K562 (cell line): ENCODE results near the gene KCNIP2. TPM values are rescaled to one million over a fixed set of nuclear protein-coding genes. Genes with fewer than 3 reads are reported as not detected.

Experiments
- ATAC-seq: fragments of 200-7000 bp; cut with Tn5 transposase; 3 replicates; pipeline ENCODE4 v1.9.1; 2020; ENCODE audit warnings: moderate library complexity
- BruUV-seq: library from RNA; stranded (reverse); fragments of 400-500 nt; replicated peaks from 2 replicates; lab custom pipeline; 2021; lab: Mats Ljungman, UMichigan
- CTCF ChIA-PET: fragments of 300-600 bp; formaldehyde crosslinking; extraction: SDS; loops from one replicate; lab custom pipeline; 2021; ENCODE audit warnings: low intra/inter-chr PET ratio; lab: Yijun Ruan, JAX
- POLR2A ChIA-PET: fragments of 300-600, 350-650 bp; sonication (Branson Sonifier 250); formaldehyde crosslinking; extraction: SDS; loops from one replicate; lab custom pipeline; 2021; ENCODE audit warnings: antibody characterized with exemption, inconsistent platforms; lab: Yijun Ruan, JAX
- DNase-seq, 4 experiments: peaks; one replicate each; pipeline versions ENCODE4 v3.0.0 to v3.0.0-alpha.2; 2011 to 2018; ENCODE audit warnings: low spot score in 3 of 4, mixed read lengths in 3 of 4; ENCODE audit errors: extremely low read depth in 1 of 4
- FAIRE-seq: peaks from 2 replicates; lab custom pipeline; 2011; peaks lifted over from hg19 to GRCh38; lab: Jason Lieb, UNC
- H2AFZ ChIP-seq: 2 replicates; pipeline ENCODE4 v1.6.0; 2011; ENCODE audit warnings: low read depth, low read length, control low read depth, inconsistent platforms
- H3K27ac ChIP-seq: fragments of 200-600 bp; 3 replicates; pipeline ENCODE4 v1.8.0; 2011; ENCODE audit warnings: low read depth, mild to moderate bottlenecking, control low read depth, inconsistent platforms, low read length, moderate library complexity, mixed read lengths; ENCODE audit errors: extremely low read depth
- H3K27me3 ChIP-seq, 2 experiments: fragments of 300-600 bp in 1 of 2; 2 replicates in 1 of 2; 3 replicates in 1 of 2; pipeline versions ENCODE4 v1.6.0 to v1.8.0; 2011; ENCODE audit warnings: inconsistent platforms in 2 of 2, low read length in 2 of 2, mild to moderate bottlenecking in 1 of 2, mixed read lengths in 1 of 2, moderate library complexity in 1 of 2; ENCODE audit not compliant: control insufficient read depth in 2 of 2, insufficient read depth in 2 of 2
- H3K36me3 ChIP-seq: fragments of 300-600 bp; 3 replicates; pipeline ENCODE4 v1.8.0; 2011; ENCODE audit warnings: mild to moderate bottlenecking, low read length, inconsistent platforms; ENCODE audit not compliant: control insufficient read depth, insufficient read depth
- H3K4me1 ChIP-seq, 2 experiments: fragments of 200-600 bp in 1 of 2; replicated peaks in 1 of 2; 2 replicates in 1 of 2; 3 replicates in 1 of 2; pipeline versions ENCODE4 v1.5.1 to v1.8.0; 2011; ENCODE audit warnings: inconsistent platforms in 2 of 2, low read length in 2 of 2, mild to moderate bottlenecking in 1 of 2, mixed read lengths in 1 of 2, moderate library complexity in 1 of 2; ENCODE audit not compliant: control insufficient read depth in 2 of 2, insufficient read depth in 2 of 2
- H3K4me2 ChIP-seq: 2 replicates; pipeline ENCODE4 v1.6.1; 2011; ENCODE audit warnings: low read length, control low read depth, inconsistent platforms, mixed read lengths; ENCODE audit not compliant: insufficient read depth
- H3K4me3 ChIP-seq: fragments of 200-600 bp; sonication (generic), shearing (Covaris generic); 2 replicates; pipeline ENCODE4 v1.5.1; 2016; ENCODE audit warnings: control low read depth, inconsistent platforms
- H3K79me2 ChIP-seq: fragments of 200-600 bp; 3 replicates; pipeline ENCODE4 v1.8.0; 2011; ENCODE audit warnings: low read length, inconsistent platforms; ENCODE audit not compliant: control insufficient read depth, insufficient read depth
- H3K9ac ChIP-seq, 2 experiments: 2 replicates each; pipeline versions ENCODE4 v1.6.0 to v1.6.1; 2011; ENCODE audit warnings: low read depth in 2 of 2, low read length in 2 of 2, control low read depth in 1 of 2, inconsistent platforms in 1 of 2, mild to moderate bottlenecking in 1 of 2, mixed read lengths in 1 of 2; ENCODE audit not compliant: insufficient read depth in 1 of 2
- H3K9me1 ChIP-seq: one replicate; pipeline ENCODE4 v1.6.0; 2011; ENCODE audit warnings: inconsistent platforms, mild to moderate bottlenecking, low read length, moderate library complexity; ENCODE audit not compliant: control insufficient read depth, insufficient read depth
- H3K9me3 ChIP-seq: replicated peaks from 2 replicates; pipeline ENCODE4 v1.5.1; 2011; ENCODE audit warnings: low read depth, low read length, inconsistent platforms; ENCODE audit not compliant: control insufficient read depth, insufficient read depth
- H4K20me1 ChIP-seq: replicated peaks from 2 replicates; pipeline ENCODE4 v1.6.1; 2011; ENCODE audit warnings: low read length, inconsistent platforms, mixed read lengths; ENCODE audit not compliant: control insufficient read depth, insufficient read depth
- BCL6 ChIP-seq: fragments of 250-450 bp; sonication (Bioruptor Pico); IDR thresholded peaks from 2 replicates; pipeline ENCODE4 v1.4.0; 2020
- HMGN3 ChIP-seq: IDR thresholded peaks from 2 replicates; pipeline ENCODE4 v1.6.1; 2011; ENCODE audit warnings: borderline replicate concordance, low read depth, mild to moderate bottlenecking, mixed read lengths, low read length; ENCODE audit not compliant: insufficient read length; ENCODE audit errors: extremely low read depth
- LARP7 ChIP-seq: fragments of 450-650 bp; IDR thresholded peaks from 2 replicates; pipeline ENCODE4 v1.6.1; 2016
- PCBP1 ChIP-seq: fragments of 200-400 bp; formaldehyde crosslinking; IDR thresholded peaks from 2 replicates; pipeline ENCODE4 v1.6.1; 2018; ENCODE audit warnings: mild to moderate bottlenecking, low read depth, low read length; ENCODE audit not compliant: poor library complexity, severe bottlenecking
- PPARD ChIP-seq: fragments of 250-450 bp; sonication (Bioruptor Pico); IDR thresholded peaks from 2 replicates; pipeline ENCODE4 v1.8.0; 2022; ENCODE audit warnings: inconsistent platforms, mild to moderate bottlenecking, moderate library complexity
- PRDM10 ChIP-seq: fragments of 450-650 bp; IDR thresholded peaks from 2 replicates; pipeline ENCODE4 v1.6.1; 2018; ENCODE audit not compliant: partially characterized antibody
- SMARCA4 ChIP-seq: fragments of 450-650 bp; IDR thresholded peaks from 2 replicates; pipeline ENCODE4 v1.6.1; 2016
- ZKSCAN8 ChIP-seq: fragments of 200-800 bp; sonication (Bioruptor generic); IDR thresholded peaks from 2 replicates; pipeline ENCODE4 v1.6.1; 2016; ENCODE audit warnings: missing genetic modification characterization, missing compliant biosample characterization
- ZNF511 ChIP-seq: sonication (generic); formaldehyde crosslinking; IDR thresholded peaks from 2 replicates; pipeline ENCODE4 v1.8.0; 2022; ENCODE audit warnings: mild to moderate bottlenecking, missing genetic modification reagents
- ZNF778 ChIP-seq: fragments of 450-650 bp; formaldehyde crosslinking; IDR thresholded peaks from 2 replicates; pipeline ENCODE4 v1.4.0; 2020; ENCODE audit warnings: mild to moderate bottlenecking, moderate library complexity
- WGBS: fragments of 100-300 bp; shearing (Covaris generic); methylation state at CpG from one replicate; pipeline ENCODE4 v1.1.6; 2016; ENCODE audit warnings: low coverage, mixed read lengths; ENCODE audit not compliant: insufficient coverage; ENCODE audit errors: missing lambda C conversion rate; 5-methylcytosine and 5-hydroxymethylcytosine counted together
- in situ Hi-C: fragments of 300-500 bp; cut with MboI; formaldehyde crosslinking; loops from 4 replicates; pipeline ENCODE4 v1.15.0; 2018; ENCODE audit warnings: inconsistent platforms, mixed read lengths
- intact Hi-C: fragments of 100-400 bp; cut with micrococcal nuclease; formaldehyde crosslinking; loops from 2 replicates; pipeline ENCODE4 v1.14.2; 2022
- polyA plus RNA-seq, 8 experiments: library from polyadenylated mRNA; depleted of rRNA in 4 of 8; stranded (reverse) in 5 of 8; unstranded in 3 of 8; fragments of >200 nt; fragmentation: Nextera tagmentation in 2 of 8; fragmentation: Illumina TruSeq in 1 of 8; extraction: Ambion mirVana in 2 of 8; extraction: Trizol in 1 of 8; gene quantifications; 2 replicates each; pipeline versions ENCODE4 v1.2.1 to v1.2.3, GENCODE V29; 2011 to 2014; ENCODE audit warnings: inconsistent platforms in 1 of 8, missing spikeins in 1 of 8
- total RNA-seq, 7 experiments: library from RNA; depleted of rRNA in 6 of 7; stranded (reverse); fragments of >200 nt in 6 of 7; fragmentation: Illumina TruSeq in 2 of 7; extraction: Trizol in 2 of 7; gene quantifications; 2 replicates each; pipeline versions ENCODE4 v1.2.1 to v1.2.3, GENCODE V29; 2011 to 2021; ENCODE audit warnings: low replicate concordance in 1 of 7

Gene KCNIP2
- total and polyA plus RNA-seq, 9 of the 15 experiments (the other 6 are each of a cell fraction or from before 2014, with no cell fraction given): 2.5 to 7.6 (median 4.1) TPM

GRCh38 chr10:101875068-101875688 is 31.6 kb upstream of the KCNIP2 start:
- POLR2A ChIA-PET: no interaction called here
- no peak for FAIRE-seq
- no CpG with 5 or more reads among the region's 3 CpGs for WGBS

GRCh38 chr10:101874252-101874651 is 30.7 kb upstream of the KCNIP2 start:
- H3K27me3 ChIP-seq: no peaks in the 10 kb centered on the region
- no peaks in the 10 kb centered on the region for H3K9me3 ChIP-seq
- TF ChIP-seq BCL6 (no peak), PRDM10 (no peak), SMARCA4 (no peak), ZNF778 (CRISPR knock-in tag) (no peak), PCBP1 (no peak), PPARD (CRISPR knock-in tag) (no peak), HMGN3 (no peak), ZKSCAN8 (CRISPR knock-in tag) (no peak)
- DNase-seq (no peak), ATAC-seq (no peak), FAIRE-seq (no peak)
- BruUV-seq: no TSS peak
- no peak overlapping the region for H3K4me2 ChIP-seq
- no peaks in the 10 kb centered on the region for H3K9me1 ChIP-seq
- intact Hi-C loops (no loop called here), in situ Hi-C loops (no loop called here)
- no peak overlapping the region for H3K4me3 ChIP-seq
- H3K36me3 ChIP-seq: no peaks in the 10 kb centered on the region
- no peak overlapping the region for H3K9ac ChIP-seq
- no peak overlapping the region for H3K27ac ChIP-seq
- no peaks in the 10 kb centered on the region for H3K79me2 ChIP-seq
- H3K4me1 ChIP-seq: no peaks in the 10 kb centered on the region
- H2AFZ ChIP-seq: no peak overlapping the region
- ChIA-PET POLR2A (no interaction called here), CTCF (no interaction called here)
- no peaks in the 10 kb centered on the region for H4K20me1 ChIP-seq

More at GRCh38 chr10:101875068-101875688, 31.6 kb upstream of the KCNIP2 start:
- CTCF ChIA-PET: no interaction called here
- no peak for DNase-seq
- Histone ChIP-seq H2AFZ (no peak overlapping the region), H3K9me1 (no peaks in the 10 kb centered on the region), H3K4me2 (no peak overlapping the region), H3K27ac (no peak overlapping the region), H3K9me3 (no peaks in the 10 kb centered on the region), H3K9ac (no peak overlapping the region), H3K27me3 (no peaks in the 10 kb centered on the region), H4K20me1 (no peaks in the 10 kb centered on the region), H3K79me2 (no peaks in the 10 kb centered on the region), H3K4me1 (no peaks in the 10 kb centered on the region), H3K4me3 (no peak overlapping the region), H3K36me3 (no peaks in the 10 kb centered on the region)
- ATAC-seq: no peak
- intact Hi-C loops (no loop called here), in situ Hi-C loops (no loop called here)
- TF ChIP-seq LARP7 (no peak), ZNF511 (CRISPR knock-in tag) (no peak)
- BruUV-seq: no TSS peak
